Hematopoietic multipotent progenitor cell treated with erythropoietin and hydrocortisone succinate and interleukin-3 and kit ligand, for 4 days (in vitro differentiated cells): ENCODE measurements around the gene ZNF236.
"Not testable (repeated sequence)": the region's sequence is repeated elsewhere in the genome, so short reads cannot be mapped to it uniquely, and the experiment has no call there.

Experiments used
- DNase-seq: peaks from one replicate; pipeline ENCODE4 v3.0.0-alpha.2; 2015

ZNF236 gene

GRCh38 chr18:77012806-77013541 is 190.6 kb downstream of the ZNF236 start:
- DNase-seq, result no peak

- DNase-seq, result no peak
These were observed 191.6 kb downstream of the ZNF236 start for GRCh38 chr18:77013811-77014521.

- DNase-seq, result no peak
These were observed 192.2 kb downstream of the ZNF236 start for GRCh38 chr18:77014538-77014937.

GRCh38 chr18:77015169-77015568 is 192.8 kb downstream of the ZNF236 start:
- DNase-seq, result peak; percentile 63

GRCh38 chr18:77015771-77016710 is 193.7 kb downstream of the ZNF236 start:
- DNase-seq, result no peak

- DNase-seq, result no peak
These were observed 194.6 kb downstream of the ZNF236 start for GRCh38 chr18:77016936-77017335.

GRCh38 chr18:77017355-77017754 is 195.0 kb downstream of the ZNF236 start:
- no peak for DNase-seq

GRCh38 chr18:77018650-77019049 is 196.3 kb downstream of the ZNF236 start:
- not testable (repeated sequence) for DNase-seq

- no peak for DNase-seq
These were observed 197.3 kb downstream of the ZNF236 start for GRCh38 chr18:77019641-77020040.
